HCT116 (cell line): ENCODE data around the gene ZNF534. TPM values are rescaled to one million over a fixed set of nuclear protein-coding genes. Genes with fewer than 3 reads are reported as not detected.

ENCODE experiments used
- total RNA-seq: library from RNA; stranded (reverse); gene quantifications from one replicate; pipeline ENCODE4 v1.2.1, GENCODE V29; 2021; ENCODE audit not compliant: unreplicated experiment

The ZNF534 gene
- total RNA-seq, 1 experiment from 2014 or later, result not detected

Other genes starting within 250 kb of the ZNF534 start
- 266 TPM for gene PPP2R1A, start 239.1 kb upstream of the ZNF534 start, total RNA-seq
- 17.9 TPM for gene ZNF766, start 159.6 kb upstream of the ZNF534 start, total RNA-seq
- gene ZNF480, start 132.0 kb upstream of the ZNF534 start, total RNA-seq, result 11.5 TPM
- gene ZNF610, start 92.9 kb upstream of the ZNF534 start, total RNA-seq, result not detected
- not detected for gene ZNF880, start 59.2 kb upstream of the ZNF534 start, total RNA-seq
- not detected for gene ZNF528, start 31.3 kb upstream of the ZNF534 start, total RNA-seq
- gene ZNF578, start 24.4 kb downstream of the ZNF534 start, total RNA-seq, result not detected
- gene ZNF808, start 98.5 kb downstream of the ZNF534 start, total RNA-seq, result 15.4 TPM
- 9.0 TPM for gene ZNF701, start 141.1 kb downstream of the ZNF534 start, total RNA-seq
- gene ZNF83, start 209.2 kb downstream of the ZNF534 start, total RNA-seq, result 34.2 TPM